Activated T-cell treated with anti-CD3 and anti-CD28 coated beads for 1 hour (primary cell): Measurements from ENCODE around the gene TTF2.
"Not testable (repeated sequence)": the region's sequence is repeated elsewhere in the genome, so short reads cannot be mapped to it uniquely, and the experiment has no call there.

Source experiments
- DNase-seq: peaks from one replicate; pipeline ENCODE4 v3.0.0-alpha.2; 2020; ENCODE audit warnings: low read depth

Gene TTF2

DNA sequence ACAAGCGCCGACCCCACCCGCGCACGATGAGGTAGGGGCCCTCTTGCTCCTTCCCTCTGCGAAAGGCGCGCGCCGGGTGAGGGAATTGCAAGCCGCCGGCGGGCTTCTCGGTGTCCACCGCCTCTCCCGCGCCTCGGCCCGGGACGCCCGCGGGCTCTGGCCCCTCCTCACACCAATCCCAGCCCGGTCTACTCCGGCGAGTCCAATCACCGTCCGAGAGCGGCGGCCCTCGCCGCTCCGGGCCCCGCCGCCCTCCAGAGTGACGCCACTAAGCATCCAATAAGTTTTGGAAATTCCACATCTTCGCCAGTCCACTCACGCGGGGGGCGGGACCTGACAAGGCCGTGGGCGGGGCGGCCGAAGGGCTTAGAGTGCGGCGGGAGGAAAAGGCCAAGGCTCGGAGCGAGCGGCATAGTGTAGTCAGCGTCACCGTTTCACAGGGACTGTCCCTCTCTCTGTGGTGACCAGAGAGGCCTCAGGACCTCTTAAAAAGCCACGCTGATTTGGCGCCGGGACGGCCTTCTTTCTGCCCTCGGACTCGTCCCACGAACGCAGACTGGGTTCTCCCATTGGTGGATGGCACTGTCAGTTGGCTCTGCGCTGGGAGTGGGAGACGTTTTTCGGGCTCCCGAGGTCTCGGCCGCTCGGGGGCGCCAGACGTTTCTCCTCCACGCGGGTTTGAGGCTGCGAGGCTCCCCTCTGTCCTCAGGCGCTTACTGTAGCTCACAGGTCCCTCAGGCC lies 61.6 kb downstream of the TTF2 start, which contains the start of gene TRIM45:
Gene TRIM45, minus strand, starts transcription at position 161 of the 741 bp plus-strand sequence. CDS start 548 bp downstream, outside the sequence.
- peak; percentile 74 for DNase-seq

DNA sequence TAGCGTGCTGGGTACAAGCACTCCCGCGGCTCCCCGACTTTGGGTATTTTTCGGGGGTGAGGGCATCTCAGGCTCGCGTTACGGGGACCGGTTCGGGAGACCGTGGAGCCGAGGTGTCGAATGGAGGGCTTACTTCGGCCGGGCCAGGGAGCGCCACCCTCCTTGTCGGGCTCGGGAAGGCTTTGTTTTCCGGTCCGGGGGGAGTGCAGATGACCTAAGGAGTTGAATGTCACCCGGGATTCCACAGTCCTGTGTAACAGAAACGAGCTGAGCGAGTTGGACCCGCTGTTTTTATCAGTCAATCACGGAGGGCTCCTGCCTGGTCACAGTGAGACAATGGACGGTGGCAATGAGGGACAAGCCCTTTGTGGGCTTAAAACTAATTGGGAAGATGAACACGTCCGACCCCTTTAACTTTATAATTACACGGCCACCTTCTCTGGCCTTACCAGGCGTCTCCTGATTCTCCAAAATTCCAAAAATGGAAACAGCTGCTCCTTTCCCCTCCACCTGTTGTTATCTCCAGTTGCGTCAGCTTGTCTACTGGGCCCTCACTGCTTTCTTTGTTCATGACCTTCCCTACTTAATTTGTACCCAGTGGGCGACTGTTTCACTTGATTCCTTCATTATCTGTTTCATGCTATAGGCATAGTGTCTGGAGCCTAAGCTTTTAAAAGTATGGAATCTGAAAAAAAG lies 62.4 kb downstream of the TTF2 start:
- DNase-seq: no peak

DNA sequence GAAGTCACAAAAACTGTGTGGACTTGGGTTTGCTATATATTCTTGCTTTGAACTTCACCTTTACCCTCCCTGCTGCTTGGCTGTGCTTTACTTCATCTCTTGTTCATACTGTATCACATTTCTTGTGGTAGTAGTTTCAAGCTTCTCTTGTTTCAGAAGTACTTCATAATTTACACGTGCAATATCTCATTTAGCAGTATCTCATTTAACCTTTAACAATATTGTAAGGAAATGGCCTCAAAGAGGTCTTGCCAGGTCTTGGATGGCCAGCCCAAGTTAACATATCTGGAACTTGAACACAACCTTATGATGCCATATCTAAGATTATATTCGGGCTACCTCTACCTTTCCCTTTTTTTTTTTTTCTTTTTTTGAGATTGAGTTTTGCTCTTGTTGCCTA lies 63.1 kb downstream of the TTF2 start:
- DNase-seq: no peak

DNA sequence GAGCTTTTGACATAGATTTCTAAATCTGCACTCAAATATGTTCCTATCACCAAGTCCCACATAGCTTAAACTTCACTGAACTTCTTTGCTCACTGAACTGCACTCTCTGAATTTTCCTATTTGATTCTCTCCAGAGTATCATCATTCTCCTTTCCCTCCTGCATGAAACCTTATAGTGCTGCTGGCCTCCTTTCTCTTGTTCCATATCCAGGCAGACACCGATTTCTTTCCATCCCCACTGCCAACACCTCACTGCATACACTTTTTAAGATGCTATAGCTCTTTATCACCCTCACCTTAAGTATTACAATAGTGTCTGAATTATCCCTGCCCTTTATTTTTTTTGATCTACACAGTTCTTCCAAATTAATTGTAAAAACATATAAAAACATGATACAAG lies 64.5 kb downstream of the TTF2 start:
- DNase-seq: no peak

DNA sequence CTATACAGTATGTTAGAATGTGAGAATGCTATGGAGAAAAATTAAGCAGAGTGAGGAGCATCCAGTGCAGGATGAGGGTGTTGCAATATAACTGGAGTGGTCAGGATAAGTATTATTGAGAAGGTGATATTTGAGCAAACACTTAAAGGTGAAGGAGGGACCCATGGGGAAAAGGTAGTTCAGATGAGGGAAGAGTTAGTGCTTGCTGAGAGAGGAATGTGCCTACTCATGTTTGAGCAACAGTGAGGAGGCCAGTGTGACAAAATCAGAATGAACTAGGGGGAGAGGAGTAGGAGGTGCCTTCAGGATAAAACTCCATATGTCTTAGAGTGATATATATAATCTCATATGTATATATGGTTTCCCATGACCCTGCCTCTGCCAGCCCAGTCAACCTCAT lies 67.7 kb downstream of the TTF2 start:
- no peak for DNase-seq

DNA sequence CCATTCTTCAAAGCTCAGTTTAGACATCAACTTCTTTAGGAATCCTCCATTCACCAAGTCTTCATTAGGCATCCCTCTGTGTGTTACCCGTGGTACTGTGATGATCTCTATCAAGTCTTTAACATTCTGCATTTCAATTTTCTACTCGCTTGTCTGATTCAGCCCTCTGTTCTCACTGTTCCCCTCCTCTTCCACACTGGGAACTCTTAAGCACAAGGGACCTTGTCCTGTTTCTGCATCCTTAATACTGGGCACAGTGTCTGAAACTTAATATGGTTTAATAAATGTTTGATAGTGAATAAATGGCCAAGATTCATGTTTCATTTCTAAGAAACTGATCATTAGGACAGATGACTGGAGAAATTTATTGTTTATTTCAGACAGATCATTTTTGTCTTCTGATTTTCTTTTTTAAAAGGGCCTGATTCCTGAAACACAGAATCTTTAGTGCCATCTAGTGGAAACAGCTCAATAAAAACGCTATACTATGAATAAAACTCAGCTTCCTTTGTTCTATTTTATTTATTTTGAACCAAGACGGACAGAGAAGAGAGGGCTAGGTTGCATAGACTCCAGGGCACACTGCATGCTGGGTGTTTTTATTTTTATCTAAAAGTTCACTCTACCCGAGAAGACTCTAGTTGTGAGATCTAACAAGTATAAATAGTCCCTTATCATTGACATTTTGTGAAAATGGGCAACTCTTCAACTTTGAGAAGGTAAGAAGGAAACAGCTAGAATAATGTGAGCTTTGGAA lies 68.4 kb downstream of the TTF2 start:
- DNase-seq: no peak

DNA sequence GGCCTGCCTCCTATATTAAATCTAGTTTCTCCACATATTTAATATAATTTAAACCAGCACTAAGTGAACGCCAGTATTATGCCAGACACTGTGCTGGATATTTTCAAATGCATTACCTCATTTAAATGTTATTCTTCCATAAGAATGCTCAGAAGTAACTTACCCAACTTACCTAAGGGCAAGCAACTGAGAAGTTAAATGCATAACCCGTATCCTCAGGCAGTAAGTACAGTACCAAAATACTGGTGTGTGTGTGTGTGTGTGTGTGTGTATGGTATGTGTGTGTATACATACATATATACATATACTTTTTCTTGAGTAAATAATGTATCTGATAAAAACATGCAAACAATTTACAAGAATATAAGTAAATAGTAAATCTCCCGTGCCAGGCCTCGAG lies 70.4 kb downstream of the TTF2 start:
- no peak for DNase-seq

DNA sequence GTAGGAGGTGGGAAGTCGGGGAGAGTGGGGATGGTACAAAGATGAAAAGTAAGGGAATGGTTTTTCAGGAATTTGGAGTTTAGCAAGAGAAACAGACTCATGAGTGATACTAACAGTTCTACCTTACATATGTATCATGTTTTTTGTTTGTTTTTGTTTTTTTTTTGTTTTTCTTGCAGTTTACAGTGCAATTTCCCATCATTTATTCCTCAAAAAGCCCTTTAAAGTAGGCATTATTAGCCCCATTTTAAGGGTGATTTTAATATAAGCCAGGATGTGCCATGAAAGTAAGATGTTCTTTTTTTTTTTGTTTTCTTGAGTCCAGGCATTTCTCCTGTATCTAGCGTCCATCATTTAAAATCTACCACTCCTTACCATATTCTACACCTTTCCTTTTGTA lies 75.2 kb downstream of the TTF2 start:
- DNase-seq: no peak

DNA sequence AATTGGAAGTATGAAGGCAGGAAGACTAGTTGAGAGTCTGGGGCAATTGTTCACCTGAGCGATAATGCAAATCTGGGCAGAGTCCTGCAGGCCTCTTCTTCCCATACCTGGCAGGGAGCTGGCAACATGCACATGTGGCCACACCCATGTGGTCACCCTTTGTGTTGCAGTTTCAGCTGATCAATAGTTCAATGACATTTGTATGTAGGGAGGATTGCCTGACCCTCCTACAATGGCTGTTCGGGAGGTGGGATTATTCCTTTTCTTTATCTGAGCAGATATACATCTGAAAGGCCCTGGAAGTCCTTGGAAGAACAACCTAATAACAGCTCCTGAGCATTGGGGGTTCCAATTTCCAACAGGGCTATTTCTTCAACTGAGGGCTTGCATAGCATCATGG lies 76.6 kb downstream of the TTF2 start:
- DNase-seq: no peak

DNA sequence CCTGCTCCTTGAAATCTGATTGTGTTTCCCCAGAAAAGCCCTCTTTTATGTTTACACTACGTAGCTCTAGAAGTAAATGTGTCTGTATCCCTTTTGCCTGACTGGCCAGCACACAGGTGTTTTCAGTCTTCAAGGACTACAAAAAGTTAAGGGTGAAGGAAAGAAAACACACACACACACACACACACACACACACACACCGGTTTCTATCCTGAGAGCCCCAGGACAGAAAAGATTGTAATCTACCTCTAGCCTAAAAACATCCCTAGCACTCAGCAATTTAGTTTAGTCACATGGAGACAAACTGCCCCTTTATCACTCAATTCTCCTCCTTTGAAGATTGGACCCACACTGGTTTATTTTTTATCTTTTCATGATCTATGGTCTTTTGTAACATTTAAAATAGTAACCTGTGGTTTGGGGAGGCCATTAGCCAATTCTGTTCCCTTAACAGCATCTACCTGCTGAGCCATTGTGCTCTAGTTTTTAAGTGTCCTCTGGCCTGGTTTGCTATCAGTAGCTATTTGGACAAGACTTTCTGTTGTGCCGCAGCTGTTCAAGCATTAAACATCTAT lies 77.2 kb downstream of the TTF2 start:
- DNase-seq: no peak

DNA sequence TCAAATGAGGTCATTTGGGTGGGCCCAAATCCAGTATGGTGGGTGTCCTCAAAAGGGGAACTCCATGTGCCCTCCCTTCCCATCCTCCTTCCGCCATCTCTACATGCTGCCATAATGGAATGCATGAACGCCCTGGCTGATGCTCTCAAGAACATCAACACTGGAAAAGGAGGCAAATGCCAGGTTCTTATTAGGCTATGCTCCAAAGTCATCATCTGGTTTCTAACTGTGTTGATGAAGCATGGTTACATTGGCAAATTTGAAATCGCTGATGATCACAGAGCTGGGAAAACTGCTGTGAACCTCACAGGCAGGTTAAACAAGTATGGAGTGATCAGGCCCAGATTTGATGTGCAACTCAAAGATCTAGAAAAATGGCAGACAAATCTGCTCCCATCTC lies 78.0 kb downstream of the TTF2 start:
- DNase-seq: no peak

DNA sequence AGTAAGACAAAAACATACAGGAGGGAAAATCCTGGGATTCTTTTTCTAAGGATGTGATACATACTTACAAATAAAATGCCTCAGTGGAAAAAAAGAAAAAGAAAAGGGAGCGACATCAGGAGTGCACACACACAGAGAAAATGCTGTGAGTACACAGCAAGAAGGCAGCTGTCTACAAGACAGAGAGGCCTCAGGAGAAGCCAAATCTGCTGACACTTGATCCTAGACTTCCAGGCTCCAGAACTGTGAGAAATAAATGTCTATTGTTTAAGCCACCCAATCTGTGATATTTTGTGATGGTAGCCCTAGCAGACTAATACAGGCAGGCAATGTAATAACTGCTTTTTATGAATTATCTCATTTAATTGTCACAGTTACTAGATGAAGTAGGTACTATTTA lies 78.4 kb downstream of the TTF2 start:
- DNase-seq: no peak

DNA sequence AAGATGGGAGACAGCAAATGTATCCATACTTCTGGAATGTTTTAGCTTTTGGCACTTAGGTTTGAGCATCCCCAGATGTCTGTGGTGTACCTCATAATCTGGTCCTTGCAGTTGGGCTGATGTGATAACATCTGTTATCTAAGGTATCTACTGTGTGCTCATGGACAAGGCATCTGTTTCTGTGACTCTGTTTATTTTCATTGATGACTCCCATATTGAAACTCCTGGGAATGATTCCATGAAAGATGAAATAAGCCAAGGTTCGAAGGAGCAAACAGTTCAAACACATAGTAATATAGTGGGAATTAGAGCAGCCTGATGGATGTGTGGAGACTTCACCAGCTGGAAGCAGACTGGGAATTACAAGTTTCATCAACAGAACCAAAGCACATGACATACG lies 82.1 kb downstream of the TTF2 start:
- DNase-seq: no peak

DNA sequence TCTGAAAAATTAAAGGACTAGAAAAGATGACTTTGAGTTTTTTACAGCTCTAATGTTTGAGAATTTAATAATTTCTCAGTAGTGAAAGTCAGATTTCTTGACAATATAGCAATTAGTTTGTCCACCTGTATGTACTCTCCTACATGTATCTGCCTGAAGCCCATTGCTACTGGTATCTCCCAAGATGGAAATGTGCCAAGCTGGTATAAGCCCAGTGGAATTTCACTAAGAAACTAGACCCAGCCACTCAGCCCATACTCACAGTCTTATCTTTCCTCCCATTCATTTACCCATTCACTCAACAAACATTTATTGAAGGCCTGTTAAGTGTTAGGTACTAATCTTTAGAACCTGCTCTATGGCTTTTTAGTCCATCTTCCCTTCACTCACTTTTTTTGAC lies 83.0 kb downstream of the TTF2 start:
- no peak for DNase-seq

DNA sequence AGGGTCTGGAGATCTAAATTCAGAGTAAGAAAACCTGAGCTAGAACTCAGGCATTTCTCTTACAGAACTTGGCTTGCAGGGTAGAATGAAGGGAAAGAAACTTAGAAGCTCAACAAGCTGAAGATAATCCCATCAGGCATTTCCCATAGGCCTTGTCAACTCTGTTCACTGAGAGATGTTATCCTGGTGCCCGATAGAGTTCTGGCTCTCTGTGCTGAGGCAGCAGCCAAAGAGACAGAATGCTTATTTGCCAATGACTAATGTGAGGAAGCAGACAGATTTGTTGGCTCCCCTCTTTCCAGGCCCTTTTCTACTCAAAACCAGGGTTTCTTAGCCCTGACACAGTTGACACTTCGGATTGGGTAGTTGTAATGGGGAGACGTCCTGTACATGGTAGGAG lies 83.7 kb downstream of the TTF2 start:
- no peak for DNase-seq

DNA sequence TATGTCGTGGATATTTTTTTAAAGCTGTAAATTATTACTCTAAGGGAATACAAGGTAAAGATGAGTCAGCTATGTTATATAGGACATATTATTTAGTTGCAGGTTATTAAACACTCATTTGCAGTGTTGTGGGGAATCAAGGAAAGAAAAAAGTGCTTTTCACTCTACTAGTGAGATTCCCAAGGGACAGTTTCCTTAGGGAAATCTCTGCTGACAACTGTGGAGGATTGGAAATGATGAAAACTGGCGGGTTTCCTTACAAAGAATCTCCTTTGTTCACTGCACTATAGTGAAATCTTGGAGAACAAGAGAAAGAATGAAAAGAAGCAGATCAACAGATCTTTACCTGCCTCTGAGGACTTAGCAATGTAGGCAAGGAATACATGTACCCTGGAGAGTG lies 85.9 kb downstream of the TTF2 start:
- DNase-seq: no peak

DNA sequence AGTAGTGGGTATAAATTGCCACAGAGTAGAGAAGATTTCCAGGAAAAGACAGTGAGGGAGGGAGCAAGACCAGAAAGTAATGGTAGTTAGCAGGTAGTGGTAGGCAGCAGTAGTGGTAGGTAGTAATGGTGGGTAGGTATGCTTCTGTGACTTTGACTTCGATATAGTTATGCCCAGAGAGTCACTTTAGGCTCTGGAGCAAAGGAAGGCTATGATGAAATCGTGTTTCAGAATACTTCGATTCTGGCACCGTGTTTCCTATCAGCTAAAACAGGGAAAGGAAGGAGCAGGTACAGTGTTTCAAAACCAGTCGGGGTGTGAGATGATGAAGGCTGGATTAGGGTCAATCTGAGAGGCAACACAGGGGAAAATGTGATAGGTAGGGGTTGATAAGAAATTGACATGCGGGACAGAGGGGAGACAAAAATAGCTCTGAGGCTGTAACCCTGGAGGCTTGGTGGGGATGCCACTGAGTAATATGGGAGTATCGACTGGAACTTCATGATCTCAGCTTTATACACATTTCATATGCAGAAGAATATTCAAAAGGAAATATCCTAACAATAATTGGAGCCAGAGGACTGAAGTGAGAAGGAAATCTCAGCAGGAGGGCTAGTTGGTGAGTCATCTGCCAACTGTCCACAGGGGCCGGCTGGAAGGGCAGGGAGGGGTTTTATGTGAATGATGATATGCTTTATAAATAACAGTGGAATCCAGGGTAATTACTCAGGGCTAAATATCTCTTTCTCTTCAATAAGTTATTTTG lies 86.6 kb downstream of the TTF2 start:
- no peak for DNase-seq

DNA sequence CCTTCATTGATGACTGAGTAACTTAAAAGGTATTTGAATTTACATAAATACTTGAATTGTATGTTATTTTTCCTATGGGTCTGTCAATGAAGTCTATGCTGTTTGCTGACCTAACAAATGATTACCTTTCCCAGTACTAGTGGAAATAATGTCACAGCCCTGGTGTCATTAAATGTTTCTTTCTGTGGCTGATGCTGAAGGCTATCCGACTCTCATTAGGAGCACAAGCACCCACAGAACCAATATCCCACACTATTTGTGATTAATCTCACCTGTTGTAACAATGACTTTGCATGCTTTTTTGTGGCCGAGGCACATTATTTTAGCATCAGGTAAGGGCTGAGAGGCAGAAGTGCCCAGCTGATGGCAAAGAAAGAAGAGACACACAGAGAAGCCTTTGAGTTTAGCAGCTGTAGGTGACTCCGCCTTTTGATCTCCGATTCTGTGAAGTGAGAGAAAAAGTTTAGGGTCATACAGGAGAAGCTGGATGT lies 87.3 kb downstream of the TTF2 start:
- no peak for DNase-seq

DNA sequence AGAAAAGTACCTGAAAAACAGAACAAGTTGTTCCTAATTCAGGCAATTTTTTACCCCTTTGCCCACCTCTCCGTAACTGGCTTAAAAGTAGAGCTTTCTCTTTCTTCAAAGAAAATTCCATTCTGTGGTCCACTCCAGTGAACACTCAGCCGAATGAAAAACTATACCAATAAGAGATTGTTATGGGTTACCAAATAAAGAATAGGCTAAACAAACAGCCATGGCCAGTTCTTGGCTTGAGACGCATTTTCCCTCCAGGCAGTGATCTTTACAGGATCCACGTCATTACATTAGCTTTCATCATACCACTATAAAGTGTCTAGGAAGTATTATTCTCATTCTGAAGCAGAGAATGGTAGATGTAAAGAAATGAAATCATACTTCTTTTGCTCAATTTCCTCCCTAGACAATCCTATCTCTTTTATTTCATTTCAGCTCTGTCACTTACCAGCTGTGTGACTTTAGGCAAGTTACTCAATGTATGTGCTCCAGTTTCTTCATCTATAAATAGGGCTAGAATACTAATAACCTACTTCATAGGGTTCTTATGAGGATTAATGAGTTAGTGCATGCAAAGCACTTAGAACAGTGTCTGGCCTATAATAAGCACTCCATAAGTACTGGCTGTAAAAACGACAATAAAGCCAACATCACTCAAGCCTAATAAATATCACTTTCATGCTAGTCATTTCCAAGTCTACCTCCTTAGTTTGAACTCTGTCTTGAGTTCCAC lies 87.9 kb downstream of the TTF2 start:
- no peak for DNase-seq

DNA sequence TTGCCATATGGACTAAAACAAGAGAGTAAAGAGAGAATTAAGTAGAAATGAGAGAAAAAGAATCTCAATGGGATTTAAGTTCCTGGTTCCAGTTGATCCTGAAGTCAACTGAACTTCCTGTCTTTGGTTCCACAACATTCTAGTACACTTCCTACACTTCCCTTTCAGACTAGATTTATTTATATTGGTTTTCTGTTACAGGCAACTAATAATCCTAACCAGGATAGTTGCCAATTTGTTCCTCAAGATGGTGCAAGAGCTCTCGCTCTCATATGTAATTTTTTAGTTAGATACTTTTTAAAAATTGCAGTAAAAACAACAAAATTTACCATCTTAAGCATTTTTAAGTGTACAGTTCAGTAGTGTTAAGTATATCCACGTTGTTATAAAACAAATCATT lies 90.2 kb downstream of the TTF2 start:
- no peak for DNase-seq

DNA sequence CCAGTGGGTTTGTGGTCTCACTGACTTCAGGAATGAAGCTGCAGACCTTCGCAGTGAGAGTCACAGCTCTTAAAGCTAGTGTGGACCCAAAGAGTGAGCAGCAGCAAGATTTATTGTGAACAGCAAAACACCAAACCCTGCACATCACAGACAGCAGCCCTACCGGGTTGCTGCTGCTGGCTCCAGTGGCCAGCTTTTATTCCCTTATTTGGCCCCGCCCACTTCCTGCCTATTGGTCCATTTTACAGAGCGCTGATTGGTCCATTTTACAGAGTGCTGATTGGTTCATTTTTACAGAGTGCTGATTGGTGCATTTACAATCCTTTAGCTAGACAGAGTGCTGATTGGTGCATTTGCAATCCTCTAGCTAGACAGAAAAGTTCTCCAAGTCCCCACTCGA lies 91.2 kb downstream of the TTF2 start:
- DNase-seq: not testable (repeated sequence)
